Measurements from ENCODE around the gene THUMPD3.

GRCh38 chr3:9387322-9387655, 24.4 kb downstream of the THUMPD3 start:
- TF ChIP-seq CTCF (conservative IDR thresholded peaks at IDR 0.05; ENCODE audit: low read depth, low read length) = no peak
- TF ChIP-seq CEBPB (IDR thresholded peaks at IDR 0.05; ENCODE audit: low read depth, low read length) = no peak
- TF ChIP-seq RCOR1 (IDR thresholded peaks at IDR 0.05; ENCODE audit: insufficient replicate concordance, low read length) = no peak
- no peak for TF ChIP-seq USF2 (IDR thresholded peaks at IDR 0.05; ENCODE audit: low read depth, low read length)
- no peak for TF ChIP-seq POLR2A (IDR thresholded peaks at IDR 0.05; ENCODE audit: low read depth, low read length)

Measured in IMR-90 (cell line).